Glutamatergic neuron (in vitro differentiated cells): Measurements from ENCODE around the gene FBXL5. TPM values are rescaled to one million over a fixed set of nuclear protein-coding genes. Genes with fewer than 3 reads are reported as not detected.

ENCODE experiments used
- DNase-seq: peaks from one replicate; pipeline ENCODE4 v3.0.0; 2022
- H3K27ac Mint-ChIP-seq: one replicate; pipeline ENCODE4 v1.8.0; 2020; ENCODE audit warnings: mild to moderate bottlenecking, mixed read lengths, inconsistent platforms; ENCODE audit not compliant: unreplicated experiment
- H3K27me3 Mint-ChIP-seq: one replicate; pipeline ENCODE4 v1.8.0; 2020; ENCODE audit warnings: mild to moderate bottlenecking, moderate library complexity, mixed read lengths, inconsistent platforms; ENCODE audit not compliant: unreplicated experiment
- H3K36me3 Mint-ChIP-seq: one replicate; pipeline ENCODE4 v1.8.0; 2020; ENCODE audit warnings: mild to moderate bottlenecking, mixed read lengths, inconsistent platforms; ENCODE audit not compliant: unreplicated experiment
- H3K4me1 Mint-ChIP-seq: one replicate; pipeline ENCODE4 v1.8.0; 2020; ENCODE audit warnings: mild to moderate bottlenecking, low read depth, mixed read lengths, inconsistent platforms; ENCODE audit not compliant: unreplicated experiment
- H3K4me3 Mint-ChIP-seq: one replicate; pipeline ENCODE4 v1.8.0; 2020; ENCODE audit warnings: mild to moderate bottlenecking, mixed read lengths, inconsistent platforms; ENCODE audit not compliant: unreplicated experiment
- H3K9me3 Mint-ChIP-seq: one replicate; pipeline ENCODE4 v1.8.0; 2020; ENCODE audit warnings: mild to moderate bottlenecking, moderate library complexity, mixed read lengths, inconsistent platforms; ENCODE audit not compliant: unreplicated experiment
- CTCF ChIP-seq: fragments of 200-600 bp; sonication (generic); IDR thresholded peaks from one replicate; pipeline ENCODE4 v1.5.0; 2021; ENCODE audit not compliant: partially characterized antibody, unreplicated experiment
- total RNA-seq: library from RNA; stranded (reverse); fragmentation: NEBNext Ultra II Directional; extraction: Animal tissue kit (Norgen Biotek cat#: 25700); gene quantifications from one replicate; pipeline ENCODE4 v1.2.1, GENCODE V29; 2021; ENCODE audit not compliant: unreplicated experiment

FBXL5 gene
- total RNA-seq, 1 donor from 2014 or later, result 62.2 TPM

GRCh38 chr4:15584785-15585184, 70.4 kb downstream of the FBXL5 start:
- DNase-seq, result no peak
- Mint-ChIP-seq H3K27ac (no peak overlapping the region), H3K9me3 (no peaks in the 10 kb centered on the region), H3K36me3 (peaks cover 5% of the 10 kb centered on the region), H3K27me3 (peaks cover 2% of the 10 kb centered on the region), H3K4me1 (no peaks in the 10 kb centered on the region), H3K4me3 (no peak overlapping the region)
- TF ChIP-seq CTCF, result no peak

GRCh38 chr4:15577508-15577907, 77.6 kb downstream of the FBXL5 start:
- Mint-ChIP-seq H3K9me3 (no peaks in the 10 kb centered on the region), H3K4me3 (no peak overlapping the region), H3K36me3 (no peaks in the 10 kb centered on the region), H3K4me1 (no peaks in the 10 kb centered on the region), H3K27ac (no peak overlapping the region), H3K27me3 (no peaks in the 10 kb centered on the region)
- TF ChIP-seq CTCF, result no peak
- no peak for DNase-seq

- no peak for DNase-seq
- TF ChIP-seq CTCF, result no peak
- no peaks in the 10 kb centered on the region for H3K9me3 Mint-ChIP-seq
- H3K4me1 Mint-ChIP-seq, result no peaks in the 10 kb centered on the region
- H3K27me3 Mint-ChIP-seq, result no peaks in the 10 kb centered on the region
- no peak overlapping the region for H3K4me3 Mint-ChIP-seq
- H3K27ac Mint-ChIP-seq, result no peak overlapping the region
- H3K36me3 Mint-ChIP-seq, result no peaks in the 10 kb centered on the region
These were observed 79.2 kb downstream of the FBXL5 start for GRCh38 chr4:15575966-15576365.

GRCh38 chr4:15569746-15570145, 85.4 kb downstream of the FBXL5 start:
- H3K4me1 Mint-ChIP-seq, result no peaks in the 10 kb centered on the region
- no peak overlapping the region for H3K4me3 Mint-ChIP-seq
- DNase-seq, result no peak
- H3K27ac Mint-ChIP-seq, result no peak overlapping the region
- TF ChIP-seq CTCF, result no peak
- H3K9me3 Mint-ChIP-seq, result no peaks in the 10 kb centered on the region
- no peaks in the 10 kb centered on the region for H3K36me3 Mint-ChIP-seq
- no peaks in the 10 kb centered on the region for H3K27me3 Mint-ChIP-seq

- no peak for DNase-seq
- H3K36me3 Mint-ChIP-seq, result no peaks in the 10 kb centered on the region
- H3K4me3 Mint-ChIP-seq, result no peak overlapping the region
- no peaks in the 10 kb centered on the region for H3K27me3 Mint-ChIP-seq
- TF ChIP-seq CTCF, result no peak
- no peaks in the 10 kb centered on the region for H3K9me3 Mint-ChIP-seq
- no peak overlapping the region for H3K27ac Mint-ChIP-seq
- no peaks in the 10 kb centered on the region for H3K4me1 Mint-ChIP-seq
These were observed 86.3 kb downstream of the FBXL5 start for GRCh38 chr4:15568821-15569220.
